Peyer's patch (tissue), 4 donors: ENCODE measurements around the gene NAPG. TPM values are rescaled to one million over a fixed set of nuclear protein-coding genes. Genes with fewer than 3 reads are reported as not detected.
"Not testable (repeated sequence)": the region's sequence is repeated elsewhere in the genome, so short reads cannot be mapped to it uniquely, and the experiment has no call there.

Source experiments
- DNase-seq, 3 donors: peaks; one replicate each; pipeline ENCODE4 v3.0.0-alpha.2; 2017 to 2019
- H3K27ac ChIP-seq, 4 donors: fragments of 200-600 bp; sonication (generic); one replicate each; pipeline ENCODE4 v1.5.1; 2016 to 2019
- H3K27me3 ChIP-seq, 2 donors: fragments of 200-600 bp; sonication (generic); one replicate each; pipeline ENCODE4 v1.5.1; 2019
- H3K36me3 ChIP-seq, 3 donors: fragments of 200-600 bp; sonication (generic); one replicate each; pipeline ENCODE4 v1.5.1; 2016 to 2019
- H3K4me1 ChIP-seq, 4 donors: fragments of 200-600 bp; sonication (generic); one replicate each; pipeline ENCODE4 v1.5.1; 2016 to 2019
- H3K4me3 ChIP-seq, 4 donors: fragments of 200-600 bp; sonication (generic); 1 replicate in 3 of 4; 2 replicates in 1 of 4; pipeline ENCODE4 v1.5.1; 2016 to 2019; ENCODE audit warnings: mild to moderate bottlenecking in 1 of 4
- H3K9me3 ChIP-seq, 4 donors: fragments of 200-600 bp; sonication (generic); one replicate each; pipeline ENCODE4 v1.5.1; 2016 to 2019; ENCODE audit warnings: mild to moderate bottlenecking in 1 of 4
- POLR2A ChIP-seq, 2 donors: fragments of 450-650 bp; IDR thresholded peaks; one replicate each; pipeline ENCODE4 v1.5.1; 2017; ENCODE audit warnings: antibody characterized with exemption in 2 of 2, mild to moderate bottlenecking in 2 of 2, moderate library complexity in 2 of 2
- total RNA-seq, 4 donors: library from RNA; depleted of rRNA; stranded (reverse); fragments of >200 nt; gene quantifications; one replicate each; pipeline ENCODE4 v1.1.0, GENCODE V29; 2016
- TF ChIP-seq, protein P1 (sequence below), 6 experiments: fragments of 450-650 bp in 4 of 6; fragments of 200-600 bp in 2 of 6; sonication (generic) in 1 of 6; IDR thresholded peaks; one replicate each; pipeline ENCODE4 v1.5.1; 2017 to 2019; ENCODE audit warnings: antibody characterized with exemption in 6 of 6, mild to moderate bottlenecking in 3 of 6, moderate library complexity in 1 of 6

NAPG gene
- total RNA-seq, 4 donors from 2014 or later: 22.8 to 43.8 (median 30.4) TPM

DNA sequence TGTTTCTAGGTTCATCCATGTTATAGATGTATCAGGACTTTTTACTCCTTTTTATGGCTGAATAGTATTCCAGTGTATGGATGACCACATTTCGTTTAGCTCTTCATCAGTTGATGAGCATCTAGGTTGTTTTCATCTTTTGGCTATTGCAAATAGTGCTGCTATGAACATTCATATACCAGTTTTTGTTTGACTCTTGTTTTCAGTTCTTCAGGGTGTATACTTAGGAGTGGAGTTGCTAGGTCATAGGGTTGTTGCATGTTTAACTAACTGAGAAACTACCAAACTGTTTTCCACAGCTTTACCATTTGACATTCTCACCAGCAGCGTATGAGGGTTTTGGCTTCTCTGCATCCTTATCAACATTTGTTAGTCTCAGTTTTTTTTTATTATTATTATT is 25.8 kb upstream of the NAPG start:
- Histone ChIP-seq H3K36me3 (no peaks in the 10 kb centered on the region), H3K4me3 (no peak overlapping the region), H3K4me1 (no peaks in the 10 kb centered on the region)

DNA sequence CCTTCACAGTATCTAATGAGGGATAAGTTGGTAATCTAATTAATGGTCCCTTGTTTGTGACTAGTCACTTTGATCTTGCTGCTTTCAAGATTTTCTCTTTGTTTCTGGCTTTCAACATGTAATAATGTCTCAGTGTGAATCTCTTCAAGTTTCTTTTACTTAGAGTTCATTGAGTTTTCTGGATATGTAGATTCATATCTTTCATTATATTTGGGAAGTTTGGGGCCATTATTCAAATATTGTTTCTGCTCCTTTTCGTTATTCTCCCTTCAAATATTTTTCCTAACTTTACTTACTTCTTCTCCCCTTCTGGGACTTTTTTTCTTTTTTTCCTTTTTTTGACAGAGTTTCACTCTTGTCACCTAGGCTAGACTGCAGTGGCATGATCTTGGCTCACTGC is 21.1 kb upstream of the NAPG start:
- H3K4me3 ChIP-seq: no peak overlapping the region
- no peaks in the 10 kb centered on the region for H3K27me3 ChIP-seq
- TF ChIP-seq, protein P1, sequence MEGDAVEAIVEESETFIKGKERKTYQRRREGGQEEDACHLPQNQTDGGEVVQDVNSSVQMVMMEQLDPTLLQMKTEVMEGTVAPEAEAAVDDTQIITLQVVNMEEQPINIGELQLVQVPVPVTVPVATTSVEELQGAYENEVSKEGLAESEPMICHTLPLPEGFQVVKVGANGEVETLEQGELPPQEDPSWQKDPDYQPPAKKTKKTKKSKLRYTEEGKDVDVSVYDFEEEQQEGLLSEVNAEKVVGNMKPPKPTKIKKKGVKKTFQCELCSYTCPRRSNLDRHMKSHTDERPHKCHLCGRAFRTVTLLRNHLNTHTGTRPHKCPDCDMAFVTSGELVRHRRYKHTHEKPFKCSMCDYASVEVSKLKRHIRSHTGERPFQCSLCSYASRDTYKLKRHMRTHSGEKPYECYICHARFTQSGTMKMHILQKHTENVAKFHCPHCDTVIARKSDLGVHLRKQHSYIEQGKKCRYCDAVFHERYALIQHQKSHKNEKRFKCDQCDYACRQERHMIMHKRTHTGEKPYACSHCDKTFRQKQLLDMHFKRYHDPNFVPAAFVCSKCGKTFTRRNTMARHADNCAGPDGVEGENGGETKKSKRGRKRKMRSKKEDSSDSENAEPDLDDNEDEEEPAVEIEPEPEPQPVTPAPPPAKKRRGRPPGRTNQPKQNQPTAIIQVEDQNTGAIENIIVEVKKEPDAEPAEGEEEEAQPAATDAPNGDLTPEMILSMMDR (IDR thresholded peaks at IDR 0.05): no peak
- no peak for TF ChIP-seq POLR2A (IDR thresholded peaks at IDR 0.05)
- H3K9me3 ChIP-seq: peaks cover 0 to 14% (median 0%) of the 10 kb centered on the region in 4 donors
- no peak for DNase-seq
- no peaks in the 10 kb centered on the region for H3K4me1 ChIP-seq
- no peak overlapping the region for H3K27ac ChIP-seq
- no peaks in the 10 kb centered on the region for H3K36me3 ChIP-seq

More for the DNA sequence above, 25.8 kb upstream of the NAPG start:
- no peak for DNase-seq
- no peak overlapping the region for H3K27ac ChIP-seq
- TF ChIP-seq, protein P1 (IDR thresholded peaks at IDR 0.05): no peak
- TF ChIP-seq POLR2A (IDR thresholded peaks at IDR 0.05): no peak
- no peaks in the 10 kb centered on the region for H3K27me3 ChIP-seq
- no peaks in the 10 kb centered on the region for H3K9me3 ChIP-seq

DNA sequence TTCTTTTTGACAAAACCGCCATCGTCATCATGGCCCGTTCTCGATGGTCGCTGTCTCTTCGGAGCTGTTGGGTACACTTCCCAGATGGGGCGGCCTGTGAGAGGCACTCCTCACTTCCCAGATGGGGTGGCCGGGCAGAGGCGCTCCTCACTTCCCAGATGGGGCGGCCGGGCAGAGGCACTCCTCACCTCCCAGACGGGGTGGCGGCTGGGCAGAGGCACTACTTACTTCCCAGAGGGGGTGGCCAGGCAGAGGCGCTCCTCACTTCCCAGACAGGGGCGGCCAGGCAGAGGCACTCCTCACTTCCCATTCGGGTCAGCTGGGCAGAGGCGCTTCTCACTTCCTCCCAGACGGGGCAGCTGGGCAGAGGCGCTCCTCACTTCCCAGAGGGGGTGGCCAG is 19.9 kb upstream of the NAPG start:
- H3K4me1 ChIP-seq, H3K4me3 ChIP-seq, DNase-seq, H3K36me3 ChIP-seq, H3K27ac ChIP-seq, H3K27me3 ChIP-seq: not testable (repeated sequence)
- H3K9me3 ChIP-seq: peaks cover 0 to 14% (median 0%) of the 10 kb centered on the region in 4 donors

DNA sequence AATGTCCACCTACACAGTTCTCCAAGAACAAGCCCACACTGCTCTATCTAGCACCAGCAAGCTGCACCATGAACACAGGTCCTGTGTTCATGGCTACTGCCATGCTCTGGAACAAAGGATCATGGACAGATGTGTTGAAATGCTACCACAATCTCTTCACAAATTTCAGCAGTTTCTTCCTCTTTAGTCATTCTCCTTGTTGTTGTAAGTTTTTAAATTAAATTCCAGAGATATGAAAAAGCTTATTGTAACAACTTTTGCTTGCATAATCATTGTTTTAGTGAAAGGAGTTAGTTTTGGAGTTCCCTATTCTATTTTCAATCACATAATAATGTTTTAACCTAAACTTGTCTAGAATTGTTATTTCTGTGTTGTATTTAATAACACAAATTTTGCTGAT is 17.2 kb upstream of the NAPG start:
- Histone ChIP-seq H3K36me3 (no peaks in the 10 kb centered on the region), H3K4me1 (no peaks in the 10 kb centered on the region), H3K4me3 (no peak overlapping the region), H3K27ac (no peak overlapping the region), H3K9me3 (peaks cover 0 to 14% (median 0%) of the 10 kb centered on the region in 4 donors), H3K27me3 (no peaks in the 10 kb centered on the region)
- no peak for DNase-seq
- no peak for TF ChIP-seq POLR2A (IDR thresholded peaks at IDR 0.05)
- TF ChIP-seq, protein P1 (IDR thresholded peaks at IDR 0.05): no peak

DNA sequence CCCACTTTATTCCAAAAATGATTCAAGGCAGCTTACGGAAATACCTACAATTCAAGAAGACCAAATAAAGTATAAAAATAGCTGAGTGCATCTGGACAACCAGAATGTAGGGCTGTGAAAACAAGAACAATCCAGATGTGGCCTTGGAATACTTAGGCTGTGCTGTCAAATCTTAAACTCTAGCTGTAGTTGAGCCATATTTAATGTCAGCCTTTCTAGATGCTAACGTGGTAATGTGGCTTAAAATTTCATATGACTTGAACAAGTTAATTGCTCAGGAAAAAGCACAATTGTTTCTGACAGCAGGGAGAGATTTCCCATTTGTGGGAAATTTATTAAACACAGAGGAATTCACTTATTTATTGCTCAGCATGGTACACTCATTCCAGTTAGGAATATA is 14.6 kb upstream of the NAPG start:
- TF ChIP-seq, protein P1 (IDR thresholded peaks at IDR 0.05): no peak
- no peak for TF ChIP-seq POLR2A (IDR thresholded peaks at IDR 0.05)
- H3K27ac ChIP-seq: no peak overlapping the region
- H3K4me1 ChIP-seq: no peaks in the 10 kb centered on the region
- H3K4me3 ChIP-seq: no peak overlapping the region
- no peaks in the 10 kb centered on the region for H3K27me3 ChIP-seq
- DNase-seq: no peak
- no peaks in the 10 kb centered on the region for H3K36me3 ChIP-seq
- peaks cover 0 to 14% (median 0%) of the 10 kb centered on the region in 4 donors for H3K9me3 ChIP-seq

DNA sequence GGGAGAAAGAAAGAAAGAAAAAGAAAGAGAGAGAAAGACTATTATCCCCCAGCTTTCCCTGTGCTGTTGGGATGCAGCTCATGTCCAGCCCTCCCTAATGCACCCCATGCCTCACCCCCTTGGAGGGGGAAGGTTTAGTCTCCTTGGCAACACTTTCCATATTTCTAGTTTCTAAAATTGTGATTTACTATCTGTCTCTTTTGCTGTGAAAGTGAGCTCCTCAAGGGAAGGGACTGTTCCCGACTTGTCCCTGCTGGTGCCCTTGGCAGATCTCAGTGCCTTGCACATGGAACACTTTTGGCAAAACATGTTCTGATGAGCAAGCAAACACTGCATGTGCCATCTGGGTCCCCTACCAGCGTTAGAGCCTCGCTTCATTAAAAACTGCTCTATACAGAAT is 11.7 kb upstream of the NAPG start:
- no peak overlapping the region for H3K4me3 ChIP-seq
- H3K27ac ChIP-seq: no peak overlapping the region
- peaks cover 0 to 2% (median 0%) of the 10 kb centered on the region in 4 donors for H3K4me1 ChIP-seq
- no peaks in the 10 kb centered on the region for H3K27me3 ChIP-seq
- no peaks in the 10 kb centered on the region for H3K9me3 ChIP-seq
- no peak for DNase-seq
- no peaks in the 10 kb centered on the region for H3K36me3 ChIP-seq
- TF ChIP-seq, protein P1 (IDR thresholded peaks at IDR 0.05): no peak
- TF ChIP-seq POLR2A (IDR thresholded peaks at IDR 0.05): no peak
